Adrenal gland (tissue), 12 donors: ENCODE data around the gene MAPK11. TPM values are rescaled to one million over a fixed set of nuclear protein-coding genes. Genes with fewer than 3 reads are reported as not detected.

ENCODE experiments used
- DNase-seq, 7 donors: peaks; one replicate each; pipeline ENCODE4 v3.0.0-alpha.2; 2019 to 2020
- H3K27ac ChIP-seq, 5 donors: fragments of 200-600 bp; sonication (generic) in 4 of 5; 1 replicate in 3 of 5; 2 replicates in 2 of 5; pipeline versions ENCODE4 v1.5.1 to v1.8.0; 2016 to 2020; ENCODE audit warnings: mild to moderate bottlenecking in 1 of 5
- H3K27me3 ChIP-seq: fragments of 200-600 bp; 2 replicates; pipeline ENCODE4 v1.8.0; 2021
- H3K36me3 ChIP-seq, 2 donors: fragments of 200-600 bp; replicated peaks in 1 of 2; 1 replicate in 1 of 2; 2 replicates in 1 of 2; pipeline versions ENCODE4 v1.5.1 to v1.8.0; 2018 to 2022
- H3K4me1 ChIP-seq, 2 donors: fragments of 200-600 bp; replicated peaks in 1 of 2; 1 replicate in 1 of 2; 2 replicates in 1 of 2; pipeline versions ENCODE4 v1.5.1 to v1.8.0; 2018 to 2021
- H3K4me3 ChIP-seq, 4 donors: fragments of 200-600 bp; sonication (generic) in 3 of 4; one replicate each; pipeline ENCODE4 v1.5.1; 2016 to 2018
- H3K9me3 ChIP-seq, 3 donors: fragments of 200-600 bp; sonication (generic) in 1 of 3; replicated peaks in 1 of 3; 1 replicate in 2 of 3; 2 replicates in 1 of 3; pipeline versions ENCODE4 v1.5.1 to v1.8.0; 2016 to 2021
- POLR2A ChIP-seq, 2 donors: fragments of 450-650 bp; IDR thresholded peaks; one replicate each; pipeline ENCODE4 v1.6.1; 2017; ENCODE audit warnings: antibody characterized with exemption in 2 of 2, mild to moderate bottlenecking in 2 of 2, moderate library complexity in 1 of 2
- WGBS, 4 donors: extraction: QIAGEN DNeasy Blood & Tissue Kit in 2 of 4; methylation state at CpG; one replicate each; pipeline versions ENCODE4 v1.1.5 to v1.1.7; 2013 to 2017; 5-methylcytosine and 5-hydroxymethylcytosine counted together
- intact Hi-C, 2 donors: fragments of 100-400 bp; cut with DNase I; formaldehyde crosslinking; loops; one replicate each; pipeline versions ENCODE4 v1.14.1 to v1.15.0; 2022 to 2023
- polyA plus RNA-seq, 3 donors: library from polyadenylated mRNA; stranded (reverse); fragments of 200-250 nt in 2 of 3; fragments of 350-450 nt in 1 of 3; fragmentation: Illumina TruSeq in 1 of 3; extraction: RNeasy Lipid Tissue Mini Kit (QIAGEN cat#74804) in 1 of 3; gene quantifications; one replicate each; pipeline ENCODE4 v1.2.3, GENCODE V29; 2013 to 2014
- total RNA-seq, 9 donors: library from RNA; depleted of rRNA in 4 of 9; stranded (reverse); fragments of >200 nt in 4 of 9; fragments of 120-200 nt in 1 of 9; fragmentation: NEBNext Ultra II Directional in 1 of 9; extraction: Animal tissue kit (Norgen Biotek cat#: 25700) in 1 of 9; gene quantifications; one replicate each; pipeline versions ENCODE4 v1.1.0 to v1.2.4, GENCODE V29; 2013 to 2023
- TF ChIP-seq, protein P1 (sequence below), 6 experiments: fragments of 450-650 bp in 4 of 6; fragments of 200-600 bp in 2 of 6; sonication (generic) in 1 of 6; IDR thresholded peaks; 1 replicate in 5 of 6; 2 replicates in 1 of 6; pipeline versions ENCODE4 v1.5.1 to v1.8.0; 2016 to 2021; ENCODE audit warnings: antibody characterized with exemption in 6 of 6, mild to moderate bottlenecking in 2 of 6, moderate library complexity in 1 of 6
- donor health status: healthy with polysubstance abuse.
- donor health status: Bipolar disorder and iron deficiency.
- donor health status: DM: yes; HTN: yes; CAD: no.
- donor health status: DM: no; HTN: no; CAD: no.
- donor health status: DM: no; HTN: no; CAD: no.
- donor health status: DM: yes; HTN: yes; CAD: no.

The MAPK11 gene
- total and polyA plus RNA-seq, 12 donors = 2.0 to 29.5 (median 6.7) TPM

DNA sequence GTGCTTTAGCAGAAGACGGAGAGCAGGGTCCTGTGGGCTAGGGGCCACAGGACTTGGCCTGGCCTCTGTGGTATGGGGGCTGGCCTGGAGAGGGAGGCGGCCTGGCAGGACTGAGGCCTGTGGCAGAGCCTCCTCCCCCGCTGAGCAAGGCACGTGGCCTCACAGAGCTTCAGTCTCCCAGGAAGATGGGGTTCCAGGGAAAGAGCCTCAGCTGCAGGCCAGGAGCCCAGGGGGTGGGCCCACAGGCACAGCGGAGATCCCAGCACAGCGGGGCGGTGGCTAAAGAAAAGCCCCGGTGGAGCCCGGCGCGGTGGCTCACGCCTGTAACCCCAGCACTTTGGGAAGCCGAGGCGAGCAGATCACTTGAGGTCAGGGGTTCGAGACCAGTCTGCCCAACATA, 10.9 kb downstream of the MAPK11 start:
- TF ChIP-seq POLR2A (IDR thresholded peaks at IDR 0.05) = no peak
- TF ChIP-seq, protein P1, sequence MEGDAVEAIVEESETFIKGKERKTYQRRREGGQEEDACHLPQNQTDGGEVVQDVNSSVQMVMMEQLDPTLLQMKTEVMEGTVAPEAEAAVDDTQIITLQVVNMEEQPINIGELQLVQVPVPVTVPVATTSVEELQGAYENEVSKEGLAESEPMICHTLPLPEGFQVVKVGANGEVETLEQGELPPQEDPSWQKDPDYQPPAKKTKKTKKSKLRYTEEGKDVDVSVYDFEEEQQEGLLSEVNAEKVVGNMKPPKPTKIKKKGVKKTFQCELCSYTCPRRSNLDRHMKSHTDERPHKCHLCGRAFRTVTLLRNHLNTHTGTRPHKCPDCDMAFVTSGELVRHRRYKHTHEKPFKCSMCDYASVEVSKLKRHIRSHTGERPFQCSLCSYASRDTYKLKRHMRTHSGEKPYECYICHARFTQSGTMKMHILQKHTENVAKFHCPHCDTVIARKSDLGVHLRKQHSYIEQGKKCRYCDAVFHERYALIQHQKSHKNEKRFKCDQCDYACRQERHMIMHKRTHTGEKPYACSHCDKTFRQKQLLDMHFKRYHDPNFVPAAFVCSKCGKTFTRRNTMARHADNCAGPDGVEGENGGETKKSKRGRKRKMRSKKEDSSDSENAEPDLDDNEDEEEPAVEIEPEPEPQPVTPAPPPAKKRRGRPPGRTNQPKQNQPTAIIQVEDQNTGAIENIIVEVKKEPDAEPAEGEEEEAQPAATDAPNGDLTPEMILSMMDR (IDR thresholded peaks at IDR 0.05) = no peak
- H3K4me1 ChIP-seq = no peaks in the 10 kb centered on the region
- no peak overlapping the region for H3K27ac ChIP-seq
- no peaks in the 10 kb centered on the region for H3K9me3 ChIP-seq
- WGBS, 4 donors = 80 to 93% (median 89%) methylated on average over 13 to 15 of the region's 15 CpGs
- H3K36me3 ChIP-seq = no peaks in the 10 kb centered on the region
- H3K27me3 ChIP-seq = no peaks in the 10 kb centered on the region
- no peak overlapping the region for H3K4me3 ChIP-seq
- intact Hi-C loops = loop anchor here in 1 of 2 donors (10.0 kb wide), 1 partner anchor 355 kb away; no protein-coding TSS in a partner anchor
- DNase-seq = no peak

DNA sequence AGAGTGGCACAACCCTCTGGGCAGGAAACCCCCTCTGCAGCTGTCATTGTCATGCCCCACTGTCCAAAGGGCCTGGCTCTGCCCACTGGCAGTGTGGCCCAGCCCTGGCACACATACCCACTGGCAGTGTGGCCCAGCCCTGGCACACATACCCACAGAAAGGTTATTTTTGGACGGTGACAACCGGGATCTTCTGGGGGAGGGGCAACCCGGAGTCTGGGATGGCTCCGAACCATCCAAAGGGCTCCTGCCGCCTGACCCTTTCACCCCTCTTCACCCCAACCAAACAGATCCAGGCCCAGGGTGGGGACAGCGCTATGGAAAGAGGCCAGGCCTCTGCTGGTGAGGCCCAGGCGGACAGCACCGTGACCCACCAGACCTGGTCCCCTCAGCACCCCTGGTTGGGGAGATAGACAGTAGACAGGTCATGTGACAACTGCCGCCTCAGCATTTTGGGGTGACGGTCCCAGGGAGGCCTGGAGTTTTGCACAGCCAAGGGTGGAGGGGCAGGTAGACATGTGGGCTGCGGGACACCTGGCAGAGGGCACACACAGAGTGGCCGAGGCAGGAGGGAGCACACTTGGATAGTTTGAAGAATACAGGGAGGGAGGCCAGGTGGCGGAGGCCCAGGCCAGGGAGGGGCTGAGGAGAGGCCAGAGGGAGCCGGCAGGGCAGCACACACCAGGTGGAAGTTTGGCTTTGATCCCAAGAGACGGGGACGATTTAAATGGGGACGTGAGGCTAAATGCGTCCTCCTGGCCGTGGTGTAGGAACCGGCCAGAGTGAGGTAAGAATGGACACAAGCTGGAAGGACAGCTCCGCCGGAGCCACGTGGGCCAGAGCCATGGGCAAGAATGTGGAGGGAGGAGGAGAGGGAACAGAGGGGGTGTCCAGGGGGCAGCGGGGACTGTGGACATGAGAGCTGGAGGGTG, 11.6 kb downstream of the MAPK11 start:
- H3K27me3 ChIP-seq = no peaks in the 10 kb centered on the region
- no peak overlapping the region for H3K4me3 ChIP-seq

DNA sequence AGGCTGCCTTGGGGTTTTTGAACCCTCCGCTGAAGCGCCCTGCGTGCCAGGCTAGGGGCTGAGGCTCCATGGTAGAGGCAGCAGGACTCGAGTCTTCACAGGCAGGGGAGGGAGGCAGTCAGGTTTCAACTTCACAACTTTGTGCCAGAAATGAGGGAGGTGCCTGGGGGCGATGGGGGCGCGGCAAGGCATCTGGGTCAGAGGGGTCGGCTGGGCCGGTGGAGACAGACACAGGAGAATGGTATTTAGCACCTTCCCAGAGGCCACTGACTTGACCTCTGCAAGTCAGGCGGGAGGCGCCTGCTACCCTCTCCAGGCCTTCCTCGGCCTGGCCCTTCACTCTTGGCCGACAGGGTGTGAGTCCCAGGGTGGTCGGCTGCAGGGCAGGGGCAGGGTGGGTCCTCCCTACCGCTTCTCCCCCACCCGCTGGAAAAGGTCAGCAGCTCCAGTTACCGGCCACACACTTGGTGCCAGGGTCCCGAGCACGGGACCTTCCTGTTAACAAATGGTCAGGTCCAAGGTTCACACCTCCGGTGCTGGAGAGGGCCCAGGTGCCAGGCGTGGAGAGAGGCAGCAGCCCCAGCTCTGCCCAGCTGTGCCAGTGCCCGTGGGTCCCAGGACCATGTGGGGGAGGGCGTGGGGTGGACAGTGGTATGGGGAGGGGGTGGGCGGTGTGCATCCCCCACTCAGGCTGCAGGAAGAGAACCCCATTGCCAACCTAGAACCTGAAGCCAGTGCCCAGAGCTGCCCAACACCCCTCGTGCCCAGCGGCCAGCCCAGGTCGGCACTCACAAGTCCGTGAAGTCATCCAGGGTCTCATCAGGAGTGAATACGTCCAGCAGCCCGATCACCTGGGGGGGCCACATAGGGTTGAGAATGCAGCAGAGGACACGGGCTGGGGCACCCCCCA, 12.5 kb downstream of the MAPK11 start:
- Histone ChIP-seq H3K36me3 (no peaks in the 10 kb centered on the region), H3K9me3 (no peaks in the 10 kb centered on the region), H3K27me3 (no peaks in the 10 kb centered on the region), H3K27ac (no peak overlapping the region), H3K4me3 (no peak overlapping the region), H3K4me1 (no peaks in the 10 kb centered on the region)
- WGBS, 4 donors = 70 to 81% (median 75%) methylated on average over 16 to 31 of the region's 31 CpGs
- TF ChIP-seq POLR2A (IDR thresholded peaks at IDR 0.05) = no peak
- TF ChIP-seq, protein P1 (IDR thresholded peaks at IDR 0.05) = no peak
- intact Hi-C loops = loop anchor here in 1 of 2 donors (10.0 kb wide), 1 partner anchor 357 kb away; no protein-coding TSS in a partner anchor
- DNase-seq = no peak

More for the DNA sequence above, 11.6 kb downstream of the MAPK11 start:
- Histone ChIP-seq H3K27ac (no peak overlapping the region), H3K9me3 (no peaks in the 10 kb centered on the region), H3K36me3 (no peaks in the 10 kb centered on the region), H3K4me1 (no peaks in the 10 kb centered on the region)
- no peak for DNase-seq
- TF ChIP-seq POLR2A (IDR thresholded peaks at IDR 0.05) = no peak
- TF ChIP-seq, protein P1 (IDR thresholded peaks at IDR 0.05) = no peak
- intact Hi-C loops = loop anchor here in 1 of 2 donors (10.0 kb wide), 1 partner anchor 356 kb away; no protein-coding TSS in a partner anchor
- WGBS, 4 donors = 80 to 84% (median 82%) methylated on average over 16 to 24 of the region's 24 CpGs

DNA sequence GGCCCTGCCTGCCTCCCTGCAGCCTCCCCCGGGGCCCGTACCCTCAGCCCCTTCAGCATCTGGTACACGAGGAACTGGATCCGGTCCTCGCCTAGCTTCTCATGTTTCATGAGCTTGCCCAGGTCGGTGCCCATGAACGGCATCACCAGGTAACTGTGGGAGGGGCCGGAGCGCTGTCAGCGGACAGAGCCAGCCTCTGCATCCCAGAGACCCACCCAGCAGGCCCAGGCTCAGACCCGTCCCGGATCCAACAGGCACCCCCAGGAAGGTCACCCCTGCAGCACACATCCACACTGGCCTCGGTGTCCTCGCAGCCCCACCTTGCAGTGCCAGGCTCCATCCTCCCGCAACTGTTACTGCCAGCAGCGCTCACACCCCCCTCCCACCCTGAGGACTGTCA, 13.1 kb downstream of the MAPK11 start:
- H3K27ac ChIP-seq = no peak overlapping the region
- intact Hi-C loops = loop anchor here in 1 of 2 donors (10.0 kb wide), 1 partner anchor 358 kb away; no protein-coding TSS in a partner anchor
- 72 to 82% (median 79%) methylated on average over 2 to 16 of the region's 16 CpGs for WGBS, 4 donors
- DNase-seq = no peak
- no peaks in the 10 kb centered on the region for H3K4me1 ChIP-seq
- TF ChIP-seq, protein P1 (IDR thresholded peaks at IDR 0.05) = no peak
- no peak for TF ChIP-seq POLR2A (IDR thresholded peaks at IDR 0.05)
- H3K36me3 ChIP-seq = no peaks in the 10 kb centered on the region
- H3K9me3 ChIP-seq = no peaks in the 10 kb centered on the region
- H3K27me3 ChIP-seq = no peaks in the 10 kb centered on the region
- H3K4me3 ChIP-seq = no peak overlapping the region
